Mucosa of gallbladder (tissue), 1 donor: ENCODE measurements around the gene CA10. TPM values are rescaled to one million over a fixed set of nuclear protein-coding genes. Genes with fewer than 3 reads are reported as not detected.

Experiments used
- DNase-seq: peaks from one replicate; pipeline ENCODE4 v3.0.0-alpha.2; 2020; ENCODE audit warnings: low spot score
- total RNA-seq: library from RNA; stranded (reverse); gene quantifications from one replicate; pipeline ENCODE4 v1.2.1, GENCODE V29; 2021
- donor health status: DM: no; HTN: no; CAD: no.

Gene CA10
- total RNA-seq, 1 donor from 2014 or later = 0.17 TPM

DNA sequence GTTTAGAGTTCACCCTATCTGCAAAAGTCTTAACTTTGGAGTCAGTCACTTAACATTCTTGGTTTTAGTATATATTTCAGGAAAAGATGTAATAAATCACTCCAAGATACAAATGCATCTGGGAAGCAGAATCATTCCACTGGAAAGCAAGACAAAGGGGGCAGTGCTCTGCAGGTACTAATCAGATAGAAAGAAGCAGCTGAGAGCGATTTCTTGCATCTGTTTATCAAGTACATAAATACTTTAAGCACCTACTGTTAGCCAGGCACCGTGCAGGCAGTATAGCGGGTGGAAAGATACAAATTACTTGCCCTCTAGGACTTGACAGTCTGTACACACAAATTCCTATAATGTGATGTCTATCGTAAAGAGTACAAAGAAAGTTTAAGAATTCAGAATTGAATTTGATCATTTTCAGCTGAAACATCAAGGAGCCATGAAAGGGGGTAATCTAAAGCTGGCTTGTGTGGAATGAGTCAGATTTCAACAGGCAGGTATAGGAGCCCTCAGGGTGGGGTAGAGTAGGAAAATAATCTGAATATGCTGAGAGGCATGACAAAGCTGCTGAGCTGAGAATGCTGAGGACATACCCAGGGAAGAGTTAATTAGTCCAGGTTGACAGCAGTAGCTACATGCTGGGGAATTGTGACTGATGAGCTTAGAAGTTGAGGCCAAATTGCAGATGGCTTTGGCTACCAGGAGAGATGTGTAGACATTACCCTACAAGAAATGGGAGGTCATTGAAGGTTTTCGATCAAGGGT, 110.2 kb downstream of the CA10 start:
- no peak for DNase-seq

DNA sequence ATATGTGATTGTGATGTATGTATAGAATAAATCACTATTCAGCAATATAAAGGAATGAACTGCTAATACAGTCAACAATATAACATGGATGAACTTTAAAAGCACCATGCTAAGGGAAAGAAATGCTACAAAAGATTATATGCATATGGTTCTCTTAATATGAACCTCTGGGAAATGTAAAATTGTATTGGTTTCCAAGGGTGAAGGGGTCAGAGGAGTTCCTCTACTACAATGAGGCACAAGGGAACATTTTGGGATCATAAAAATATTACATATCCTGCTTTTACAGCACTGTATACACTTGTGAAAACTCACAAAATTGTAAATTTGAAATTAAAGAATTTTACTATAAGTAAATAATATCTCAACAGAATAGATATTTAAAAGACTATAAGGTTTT, 111.4 kb downstream of the CA10 start:
- DNase-seq = no peak

DNA sequence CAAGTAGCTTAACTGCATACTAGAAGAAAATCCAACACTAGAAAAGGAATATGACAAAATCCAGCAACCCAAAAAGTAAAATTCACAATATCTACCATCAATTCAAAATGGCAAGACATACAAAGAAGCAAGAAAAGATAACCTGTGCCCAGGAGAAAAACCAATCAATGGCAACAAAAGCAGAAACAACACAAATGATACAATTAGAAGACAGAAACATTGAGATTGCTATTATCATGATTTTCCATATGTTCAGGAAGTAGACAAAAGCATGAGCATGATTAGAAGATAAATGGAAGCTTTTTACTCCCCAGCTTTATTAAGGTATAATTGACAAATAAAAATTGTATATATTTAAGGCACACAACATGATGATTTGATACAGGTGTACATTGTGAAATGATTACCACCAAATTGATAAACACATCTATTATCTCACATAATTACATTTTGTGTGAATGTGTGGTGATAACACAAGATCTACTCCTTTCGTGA, 117.3 kb downstream of the CA10 start:
- DNase-seq = no peak

DNA sequence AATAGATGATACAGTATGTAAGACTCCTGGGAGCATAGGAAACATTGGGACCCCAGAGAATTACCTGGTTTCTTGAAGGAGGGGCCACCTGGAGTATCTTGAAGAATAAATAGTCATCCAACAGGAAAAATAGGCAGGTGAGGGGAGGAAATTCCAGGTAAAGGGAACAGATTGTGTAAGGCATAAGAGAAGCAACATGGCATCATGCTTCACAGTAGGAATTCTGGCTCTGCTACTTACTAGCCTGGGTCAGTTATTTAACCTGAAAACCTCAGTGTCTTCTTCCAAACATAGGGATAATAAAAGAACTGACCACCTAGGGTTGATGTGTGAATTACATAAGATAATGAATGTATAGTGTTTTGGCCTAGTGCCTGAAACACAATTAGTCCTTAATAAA, 122.1 kb downstream of the CA10 start:
- DNase-seq = no peak

DNA sequence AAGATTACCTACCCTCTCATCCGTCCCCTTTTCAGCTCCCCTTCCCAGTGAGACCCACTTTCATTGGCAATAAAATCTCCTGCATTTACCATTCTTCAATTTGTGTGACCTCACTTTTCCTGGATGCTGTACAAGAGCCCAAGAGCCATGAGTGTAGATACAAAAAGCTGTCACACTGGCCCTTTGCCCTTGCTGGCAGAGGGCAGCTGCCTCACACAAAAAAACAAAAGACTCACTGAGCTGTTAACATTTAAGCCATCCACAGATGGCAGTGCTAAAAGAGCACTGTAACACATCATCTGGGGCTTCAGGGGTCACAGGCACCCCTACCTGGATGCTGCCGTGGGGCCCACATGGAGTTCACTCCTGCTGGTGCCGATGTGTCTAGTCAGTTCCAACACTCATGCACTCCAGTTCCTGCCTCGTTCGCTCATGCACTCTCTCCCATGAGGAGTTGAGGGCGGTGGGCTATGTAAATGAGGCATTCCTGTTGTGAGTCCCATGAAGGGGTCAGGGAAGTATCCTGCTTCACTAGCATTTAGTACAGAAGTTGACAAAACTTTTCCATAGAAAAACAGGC, 123.1 kb downstream of the CA10 start:
- DNase-seq = no peak

DNA sequence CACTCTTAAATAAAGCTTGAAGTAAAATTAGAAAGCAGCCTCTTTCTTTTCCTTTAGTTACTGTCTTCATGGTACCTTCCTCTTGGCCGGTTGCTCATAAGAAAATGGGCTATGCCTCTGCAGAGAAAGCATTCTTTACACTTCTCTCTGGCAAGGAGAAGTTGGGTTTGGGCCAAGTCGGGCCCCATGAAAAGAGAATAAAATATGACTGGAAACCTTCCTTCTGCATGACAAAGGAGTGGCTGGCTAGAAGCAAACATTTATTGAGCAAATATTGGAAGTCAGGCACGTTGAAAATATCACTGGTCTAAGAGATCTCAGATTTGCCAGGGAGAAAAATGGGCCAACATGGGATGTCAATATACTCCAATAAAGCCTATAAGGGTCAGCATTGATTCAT, 126.1 kb downstream of the CA10 start:
- no peak for DNase-seq

DNA sequence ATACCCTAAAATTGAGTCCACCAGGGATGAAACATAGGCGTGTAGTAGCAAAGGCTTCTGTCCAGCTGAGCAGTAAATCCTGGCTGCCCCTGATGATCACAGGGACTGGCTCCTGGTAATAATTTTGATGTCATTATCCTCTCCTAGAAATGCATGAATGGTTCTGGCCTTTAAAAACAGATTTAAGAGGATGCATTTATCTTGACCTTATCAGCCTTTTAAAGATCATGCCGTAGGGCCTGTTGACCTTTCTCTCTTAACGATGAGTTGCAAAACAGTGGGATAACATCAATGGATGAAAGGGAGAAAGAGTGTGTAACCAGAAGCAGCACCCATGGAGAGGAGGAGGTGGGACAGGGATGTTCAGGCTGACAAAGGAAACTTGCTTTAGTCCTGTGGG, 128.5 kb downstream of the CA10 start:
- DNase-seq = no peak

DNA sequence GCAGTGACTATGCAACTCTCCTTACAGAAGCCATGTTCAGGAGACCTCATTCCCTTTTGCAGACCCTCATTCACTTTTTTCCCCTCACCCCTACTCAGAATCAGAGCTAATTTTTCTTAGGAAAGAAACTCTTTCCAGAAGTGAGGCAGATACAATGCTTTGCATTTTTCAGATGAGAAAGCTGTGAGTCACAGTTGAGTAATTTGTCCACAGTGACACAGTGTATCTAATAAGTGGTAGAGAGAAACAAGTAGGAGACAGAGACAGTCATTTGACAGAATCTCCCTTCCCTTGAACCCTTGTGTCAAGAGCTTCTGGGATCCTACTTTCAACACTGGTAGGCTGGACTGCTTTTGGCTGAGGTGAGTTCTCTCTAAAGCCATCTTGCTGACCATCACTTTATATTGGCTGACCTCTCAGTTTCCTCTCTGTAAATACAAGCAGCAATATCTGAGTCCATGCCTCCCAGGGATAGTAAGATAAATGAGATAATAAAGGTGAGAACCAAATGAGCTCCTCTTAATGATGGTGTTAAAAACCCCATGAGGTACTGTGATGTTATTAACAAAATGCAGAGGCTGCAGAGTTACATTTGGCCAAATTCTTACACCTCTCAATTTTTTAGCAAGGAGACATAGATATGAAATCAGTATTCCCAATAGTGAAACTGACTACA, 130.8 kb downstream of the CA10 start:
- DNase-seq = no peak

DNA sequence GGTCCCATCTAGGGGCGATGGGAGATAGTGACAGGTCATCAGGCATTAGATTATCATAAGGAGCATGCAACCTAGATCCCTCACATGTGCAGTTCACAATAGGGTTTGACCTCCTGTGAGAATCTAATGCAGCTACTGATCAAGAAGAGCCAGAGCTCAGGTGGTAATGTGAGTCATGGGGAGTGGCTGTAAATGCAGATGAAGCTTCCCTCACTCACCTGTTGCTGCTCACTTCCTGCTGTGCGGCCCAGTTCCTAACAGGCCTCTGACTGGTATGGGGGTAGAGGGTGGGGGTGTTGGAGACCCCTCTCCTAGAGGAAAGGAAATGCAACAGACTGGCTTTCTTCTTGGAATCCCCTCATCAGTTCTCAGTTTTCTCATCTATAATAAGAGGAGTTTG, 131.4 kb downstream of the CA10 start:
- no peak for DNase-seq

DNA sequence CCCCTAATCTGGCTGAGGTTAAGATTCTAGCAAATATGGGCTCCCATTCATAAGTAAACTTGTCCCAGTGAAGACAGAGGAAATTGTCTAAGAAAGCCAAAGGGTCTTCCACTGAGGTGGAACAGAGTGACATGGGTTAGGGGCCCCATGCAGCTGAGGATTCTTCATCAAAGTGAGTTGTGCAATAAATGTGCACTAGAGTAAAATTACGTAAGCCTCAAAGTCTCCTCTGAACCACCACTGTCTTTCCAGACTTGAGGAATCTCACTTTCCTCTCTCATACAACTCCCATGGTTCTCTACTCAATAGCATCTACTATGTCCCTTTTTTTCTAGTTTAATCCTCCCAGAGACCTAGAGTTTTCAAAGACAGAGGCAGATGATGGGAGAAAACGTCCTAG, 132.4 kb downstream of the CA10 start:
- DNase-seq = no peak

DNA sequence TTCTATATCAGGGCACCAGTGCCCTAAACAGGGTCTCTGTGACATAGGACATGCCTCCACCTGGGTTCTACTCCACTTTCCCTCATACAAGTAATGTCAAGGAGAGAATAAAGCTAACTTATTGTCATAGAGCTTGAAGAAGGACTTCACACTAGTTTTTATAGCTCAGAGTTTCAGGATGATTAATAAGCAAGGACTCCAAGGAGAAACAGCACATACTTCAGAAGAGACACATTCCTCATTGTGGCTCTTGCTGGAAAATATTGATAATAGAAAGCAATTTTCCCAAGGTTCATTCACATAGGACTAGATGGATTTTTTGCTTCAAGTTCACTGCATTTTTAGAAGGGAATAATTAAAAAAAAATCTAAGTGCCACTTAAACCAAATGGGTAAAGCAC, 133.3 kb downstream of the CA10 start:
- no peak for DNase-seq

DNA sequence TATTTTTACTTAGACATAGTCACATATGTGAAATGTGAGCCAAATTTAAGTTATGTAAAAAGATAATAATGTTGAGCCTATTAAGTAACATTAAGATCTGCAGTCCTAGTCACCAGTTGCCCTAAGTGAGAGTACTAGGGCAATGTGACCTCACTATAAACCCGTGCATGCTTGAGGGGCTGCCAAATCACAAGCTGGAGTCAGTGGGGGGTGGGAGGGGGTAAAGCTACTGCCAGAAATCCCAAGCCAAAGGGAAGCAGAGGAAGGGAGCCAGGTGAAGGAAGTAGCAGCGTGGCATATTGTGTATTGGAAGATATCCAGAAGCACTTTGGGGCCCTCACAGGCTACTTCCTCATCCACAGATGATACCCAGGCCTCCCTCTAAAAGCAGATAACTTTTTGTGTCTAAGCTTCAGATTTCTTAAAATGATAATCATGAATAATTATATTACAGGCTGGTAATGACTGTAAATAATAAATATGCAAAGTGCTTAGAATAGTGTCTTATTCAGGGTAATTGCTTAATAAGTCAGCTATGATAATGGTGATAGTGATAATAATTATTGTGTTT, 134.1 kb downstream of the CA10 start:
- DNase-seq = no peak

DNA sequence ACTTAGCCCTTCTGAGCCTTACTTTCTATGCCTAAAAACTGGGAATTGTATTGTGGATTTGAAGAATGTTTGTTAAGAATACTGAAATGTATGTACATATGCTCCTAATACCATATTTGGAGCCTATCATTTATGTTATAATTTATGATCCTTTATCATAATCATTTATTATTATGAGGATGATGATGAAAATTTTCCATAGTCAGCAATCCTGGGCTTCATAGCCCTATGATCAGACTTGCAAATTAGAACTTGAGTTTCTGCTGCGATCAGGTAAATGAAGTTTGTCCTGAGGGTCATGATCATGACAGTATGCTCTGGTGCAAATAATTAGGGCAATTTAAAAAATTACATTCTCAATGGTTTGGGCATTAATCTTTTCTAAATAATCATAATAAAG, 147.4 kb downstream of the CA10 start:
- no peak for DNase-seq

DNA sequence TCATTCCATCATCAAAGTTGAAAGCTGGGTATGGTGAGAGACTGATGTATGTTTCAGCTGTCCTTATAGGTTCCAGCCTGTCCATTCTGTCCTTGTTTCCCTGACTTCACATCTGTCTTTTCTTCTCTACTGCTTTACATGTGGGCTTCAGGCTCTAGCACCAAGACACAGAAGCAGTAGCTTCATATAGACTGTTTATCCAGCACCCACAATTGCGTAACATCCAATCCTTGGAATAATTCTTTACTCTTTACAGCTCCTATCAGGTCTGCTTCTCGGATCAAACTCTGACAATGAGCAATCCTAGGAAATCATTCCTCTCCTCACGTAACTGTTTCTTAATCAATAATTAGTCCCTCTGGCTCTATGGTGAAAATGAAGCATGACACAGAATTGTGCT, 158.9 kb downstream of the CA10 start:
- no peak for DNase-seq

DNA sequence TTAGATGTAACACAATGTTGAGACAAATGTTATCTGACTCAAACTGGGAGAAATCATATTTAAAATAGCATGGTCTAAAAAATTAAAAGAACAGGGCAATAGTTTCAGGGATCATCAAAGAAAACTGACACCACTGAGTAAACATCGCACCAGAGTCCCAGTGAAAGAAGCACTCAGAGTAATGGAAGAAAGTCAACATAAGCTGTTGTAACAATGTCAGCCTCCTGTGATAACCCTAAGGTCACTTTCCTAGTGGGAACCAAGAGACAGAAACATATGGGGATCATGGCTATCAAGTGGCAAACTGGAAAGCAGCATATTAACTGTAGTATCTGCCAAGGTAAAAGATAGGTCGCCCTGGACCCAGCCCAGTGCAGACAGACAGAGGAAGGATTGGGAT, 160.8 kb downstream of the CA10 start:
- DNase-seq = no peak

DNA sequence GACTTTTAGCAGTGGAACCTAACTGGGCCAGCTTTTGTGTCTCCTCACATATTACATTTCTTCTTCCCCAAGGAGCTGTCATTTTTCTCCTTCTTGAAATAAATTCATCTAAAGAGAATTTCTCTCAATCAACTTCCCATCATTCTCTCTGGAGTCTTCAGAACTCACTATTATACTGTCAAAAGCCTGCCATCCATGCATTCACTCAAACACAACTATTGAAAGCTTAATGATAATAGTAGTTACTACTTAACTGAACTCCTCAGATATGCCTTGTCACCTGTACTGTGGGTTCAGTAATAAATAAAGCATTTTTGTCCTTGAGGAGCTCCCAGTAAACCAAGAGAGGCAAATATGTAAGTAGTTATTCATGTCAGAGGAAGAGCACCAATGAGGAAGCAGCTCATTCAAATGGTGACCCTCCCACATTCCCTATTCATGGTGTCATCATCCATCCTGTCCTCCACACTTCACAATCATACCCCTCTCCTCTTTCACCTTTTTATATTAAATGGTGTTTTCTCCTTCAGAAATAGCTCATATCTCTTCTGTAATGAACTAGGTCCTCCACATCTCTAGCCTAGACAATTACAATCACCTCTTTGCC, 162.6 kb downstream of the CA10 start:
- DNase-seq = no peak

DNA sequence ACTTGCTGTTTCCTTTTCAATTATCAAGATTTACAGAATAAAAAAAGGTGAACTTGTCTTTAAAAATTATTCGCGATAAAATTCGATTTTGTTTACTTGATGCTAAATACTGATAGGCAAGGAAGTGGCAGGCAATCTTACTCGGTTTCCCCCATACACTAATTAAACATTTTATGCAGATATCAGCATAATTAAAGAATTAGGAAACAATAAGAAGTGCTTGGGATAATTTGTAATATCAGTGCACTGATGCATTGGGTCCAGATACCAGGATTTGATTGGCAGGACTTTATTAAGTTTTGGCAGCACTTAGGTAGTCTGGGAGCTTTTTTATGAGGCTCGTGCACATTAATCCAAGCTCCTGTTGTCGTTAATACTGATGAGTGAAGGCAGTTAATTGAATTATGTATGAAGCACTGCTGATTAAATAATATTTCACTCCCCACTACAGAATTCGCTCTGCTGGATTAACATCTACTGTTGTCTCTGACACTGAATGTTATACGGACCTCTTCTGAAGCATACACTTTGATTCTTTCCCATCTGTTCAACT, 165.6 kb downstream of the CA10 start:
- no peak for DNase-seq

DNA sequence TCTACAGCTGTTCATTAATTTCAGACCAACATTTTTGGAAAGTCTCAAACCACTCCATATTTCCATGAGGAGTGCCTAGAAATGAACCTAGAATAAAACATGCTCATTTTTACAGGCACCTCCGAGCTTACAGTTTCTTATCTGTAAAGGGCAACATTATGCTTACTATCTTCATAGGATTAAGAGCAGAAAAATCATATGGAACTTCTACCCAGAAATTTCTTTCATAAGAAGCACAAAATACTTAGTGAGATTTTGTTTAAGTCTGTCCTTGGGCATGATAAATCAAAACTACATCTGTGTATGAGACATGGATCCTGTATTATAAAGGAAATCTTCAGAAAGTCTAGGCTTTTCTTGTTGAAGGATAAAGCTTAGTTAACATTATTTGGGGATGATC, 187.4 kb downstream of the CA10 start:
- DNase-seq = no peak

DNA sequence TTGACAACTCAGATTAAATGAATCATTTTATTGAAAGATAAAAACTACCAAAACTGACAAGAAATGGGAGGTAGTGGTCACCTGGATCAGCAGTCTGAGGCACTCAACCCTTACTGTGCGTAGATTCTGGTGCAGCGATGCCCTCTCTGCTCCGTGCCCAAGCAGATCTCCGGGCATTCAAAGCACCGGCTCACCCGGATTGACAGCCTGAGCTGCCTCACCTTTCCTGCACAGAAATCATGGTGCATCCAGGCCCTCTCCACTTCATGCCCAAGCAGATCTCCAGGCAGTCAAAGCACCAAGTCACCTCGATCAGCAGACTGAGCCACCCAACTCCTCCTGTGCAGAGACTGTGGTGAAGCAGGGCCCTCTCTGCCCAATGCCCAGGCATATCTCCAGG, 196.8 kb downstream of the CA10 start:
- DNase-seq = no peak

DNA sequence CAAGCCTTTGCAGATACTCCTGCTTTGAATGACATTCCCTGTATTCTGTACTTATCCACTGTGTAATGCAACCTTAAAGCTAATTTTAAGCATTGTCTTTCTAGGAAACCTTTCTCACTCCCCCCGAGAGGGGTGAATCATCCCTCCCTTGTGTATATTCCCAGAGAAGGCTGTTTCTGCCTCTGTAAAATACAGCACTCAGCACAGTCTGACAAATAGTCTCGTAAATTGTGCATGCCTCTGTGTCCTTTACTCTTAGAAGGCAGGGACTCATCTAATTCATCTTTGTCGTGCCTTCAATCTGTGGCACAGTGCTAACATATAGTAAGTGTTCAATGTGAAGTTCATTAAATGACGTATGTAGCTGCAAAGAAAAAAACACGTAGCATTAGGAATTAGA, 200.7 kb downstream of the CA10 start:
- DNase-seq = no peak

DNA sequence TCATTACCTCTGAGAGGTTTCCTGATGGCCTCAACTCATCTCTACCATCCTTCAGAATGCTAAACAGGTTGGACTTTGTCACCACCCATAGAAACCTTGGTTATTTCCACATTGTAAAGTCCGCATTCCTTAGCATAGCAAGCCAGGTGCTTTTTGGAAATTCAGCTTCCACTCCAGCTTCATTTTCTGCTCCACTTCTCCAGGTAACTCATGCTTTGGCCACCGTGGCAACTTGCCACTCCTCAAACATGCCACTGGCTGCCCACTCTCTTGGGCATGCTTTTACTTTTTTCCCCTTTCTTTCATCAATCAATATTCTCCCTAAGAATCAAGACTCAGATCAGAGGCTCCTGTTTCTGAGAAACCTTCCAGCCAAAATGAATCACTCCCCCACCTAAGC, 203.3 kb downstream of the CA10 start:
- no peak for DNase-seq

DNA sequence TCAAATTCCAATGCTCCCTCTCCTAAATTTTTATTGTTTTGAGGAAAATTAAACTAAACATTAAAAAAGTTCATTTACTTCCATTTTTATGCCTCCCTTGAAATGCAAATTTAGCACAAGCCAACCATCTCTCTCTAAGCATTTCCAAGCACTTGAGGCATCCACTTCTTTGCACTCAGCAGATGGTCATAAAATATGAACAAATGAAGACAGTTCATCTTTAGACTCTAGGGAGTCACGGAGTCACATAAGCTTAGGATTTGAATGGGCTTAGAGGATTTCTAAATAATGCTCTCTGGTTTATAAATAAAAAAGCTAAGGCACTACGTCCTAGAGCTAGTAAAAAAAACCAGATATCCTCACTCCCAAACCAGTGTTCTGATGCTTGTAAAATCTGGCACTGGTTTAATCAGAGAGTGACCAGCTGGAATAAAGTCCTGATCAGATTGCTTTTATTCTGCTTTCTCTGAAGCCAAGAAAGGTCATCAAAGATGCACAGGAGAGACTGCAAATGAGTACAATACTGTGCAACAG, 204.2 kb downstream of the CA10 start:
- DNase-seq = no peak
